Measurements from ENCODE around the gene AADACL2. TPM values are rescaled to one million over a fixed set of nuclear protein-coding genes. Genes with fewer than 3 reads are reported as not detected.

AADACL2 gene
- polyA plus RNA-seq, 2 of the 4 experiments (the other 2 are of a cell fraction), result not detected

DNA sequence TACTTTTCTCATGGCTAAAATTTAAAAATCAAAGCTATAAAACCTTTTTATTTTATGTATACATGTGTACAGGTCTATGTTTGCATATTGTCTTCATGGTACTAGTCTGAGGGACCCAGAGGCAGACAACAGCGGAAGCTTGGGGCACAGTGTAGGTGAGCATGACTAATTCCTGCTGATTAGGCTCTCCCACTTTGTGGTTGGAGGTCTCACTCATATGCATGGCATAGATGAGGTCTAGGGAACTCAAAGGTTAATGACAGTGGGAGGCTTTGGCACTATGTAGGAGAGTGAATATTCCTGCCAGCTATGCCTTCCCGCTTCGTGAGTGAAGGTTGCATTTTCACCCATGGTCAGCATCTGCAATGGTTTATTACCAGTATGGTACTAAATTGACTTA, 47.5 kb upstream of the AADACL2 start:
- Histone ChIP-seq H3K4me1 (no peaks in the 10 kb centered on the region), H3K27ac (no peak overlapping the region), H3K4me2 (no peak overlapping the region), H3K9me3 (peaks cover 2% of the 10 kb centered on the region; the same call in 1 of the 3 replicates), H3K4me3 (no peak overlapping the region)
- ChIA-PET POLR2A (no interaction called here), CTCF (interaction anchor here (1.1 kb wide), 1 partner anchor 16 kb away, joined by 4 read pairs; no protein-coding TSS in a partner anchor)
- TF ChIP-seq KDM1A (IDR thresholded peaks at IDR 0.05; ENCODE audit: low read depth) (no peak), RAD21 (conservative IDR thresholded peaks at IDR 0.05 in 1 of 2, IDR thresholded peaks at IDR 0.05 in 1 of 2) (no peak), NR3C1 (IDR thresholded peaks at IDR 0.05) (no peak), RFX5 (IDR thresholded peaks at IDR 0.05) (no peak), HEYL (CRISPR knock-in tag; IDR thresholded peaks at IDR 0.05) (no peak)
- WGBS (ENCODE audit: missing lambda C conversion rate), result 91% methylated on average over 3 of the region's 3 CpGs
- DNase-seq (ENCODE audit: low read depth in 1 of 2, low spot score in 1 of 2) (no peak), ATAC-seq (no peak), FAIRE-seq (no peak)

DNA sequence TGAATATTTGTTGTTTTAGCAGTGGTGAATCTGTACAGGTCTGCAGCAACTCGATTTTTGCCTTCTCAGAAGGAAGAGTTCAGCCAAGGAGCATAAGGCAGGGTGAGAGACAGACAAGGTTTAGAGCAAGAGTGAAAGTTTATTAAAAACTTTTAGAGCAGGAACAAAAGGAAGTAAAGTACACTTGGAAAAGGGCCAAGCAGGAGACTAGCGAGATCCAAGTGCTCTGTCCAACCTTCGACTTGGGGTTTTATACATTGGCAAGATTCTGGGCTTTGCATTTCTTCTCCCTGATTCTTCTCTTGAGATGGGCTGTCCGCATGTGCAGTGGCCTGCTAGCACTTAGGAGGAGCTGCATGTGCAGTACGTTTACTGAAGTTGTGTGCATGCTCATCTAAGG, 46.7 kb upstream of the AADACL2 start:
- no peaks in the 10 kb centered on the region for H3K4me1 ChIP-seq
- no peak overlapping the region for H3K4me2 ChIP-seq
- ChIA-PET CTCF (interaction anchor here (0.8 kb wide), 1 partner anchor 49 kb away, joined by 3 read pairs; no protein-coding TSS in a partner anchor), POLR2A (no interaction called here)
- TF ChIP-seq CBX8 (IDR thresholded peaks at IDR 0.05) (no peak), ZC3H11A (IDR thresholded peaks at IDR 0.05) (no peak), MAZ (IDR thresholded peaks at IDR 0.05; ENCODE audit: borderline replicate concordance, low read depth, low read length) (no peak), RNF2 (IDR thresholded peaks at IDR 0.05; ENCODE audit: borderline replicate concordance, low read depth) (no peak), NPAS2 (CRISPR knock-in tag; IDR thresholded peaks at IDR 0.05; ENCODE audit: borderline replicate concordance) (no peak), ZFP36 (IDR thresholded peaks at IDR 0.05; ENCODE audit: borderline replicate concordance, partially characterized antibody) (no peak), SREBF2 (IDR thresholded peaks at IDR 0.05) (no peak), CEBPB (IDR thresholded peaks at IDR 0.05) (no peak), RARB (CRISPR knock-in tag; IDR thresholded peaks at IDR 0.05) (no peak), SMC3 (IDR thresholded peaks at IDR 0.05) (no peak), MAFK (IDR thresholded peaks at IDR 0.05; ENCODE audit: partially characterized antibody) (no peak), BHLHE40 (IDR thresholded peaks at IDR 0.05; ENCODE audit: low read depth, low read length) (no peak), NR3C1 (IDR thresholded peaks at IDR 0.05) (no peak)
- TF ChIP-seq, protein P1, sequence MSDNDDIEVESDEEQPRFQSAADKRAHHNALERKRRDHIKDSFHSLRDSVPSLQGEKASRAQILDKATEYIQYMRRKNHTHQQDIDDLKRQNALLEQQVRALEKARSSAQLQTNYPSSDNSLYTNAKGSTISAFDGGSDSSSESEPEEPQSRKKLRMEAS (IDR thresholded peaks at IDR 0.05), result no peak
- FAIRE-seq, result no peak
- no peak overlapping the region for H3K27ac ChIP-seq
- WGBS (ENCODE audit: missing lambda C conversion rate), result 31% methylated on average over 5 of the region's 5 CpGs
- H3K4me3 ChIP-seq, result no peak overlapping the region
- H3K9me3 ChIP-seq, result no peaks in the 10 kb centered on the region; the same call in 2 of the 3 replicates
- no peak for ATAC-seq
- no peak for DNase-seq (ENCODE audit: low read depth in 1 of 2, low spot score in 1 of 2)

DNA sequence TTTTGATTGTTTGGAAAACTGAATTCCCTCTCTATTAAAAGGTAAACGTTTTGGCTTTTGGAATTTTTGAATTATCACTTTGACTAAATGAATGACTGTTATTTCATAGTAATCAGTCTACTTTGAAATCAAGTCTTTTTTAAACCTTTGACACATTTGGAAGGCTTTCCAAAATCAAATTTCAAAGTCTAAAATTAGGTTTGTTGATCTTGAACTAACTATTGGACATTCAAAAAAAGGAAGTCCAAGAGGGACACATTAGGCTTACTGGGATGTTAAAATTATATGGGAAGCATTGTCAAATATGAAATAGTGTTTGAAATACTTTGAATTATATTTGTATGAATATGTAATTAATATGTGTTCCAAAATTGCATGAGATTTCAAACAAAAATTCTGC, 45.2 kb upstream of the AADACL2 start:
- TF ChIP-seq, protein P2, sequence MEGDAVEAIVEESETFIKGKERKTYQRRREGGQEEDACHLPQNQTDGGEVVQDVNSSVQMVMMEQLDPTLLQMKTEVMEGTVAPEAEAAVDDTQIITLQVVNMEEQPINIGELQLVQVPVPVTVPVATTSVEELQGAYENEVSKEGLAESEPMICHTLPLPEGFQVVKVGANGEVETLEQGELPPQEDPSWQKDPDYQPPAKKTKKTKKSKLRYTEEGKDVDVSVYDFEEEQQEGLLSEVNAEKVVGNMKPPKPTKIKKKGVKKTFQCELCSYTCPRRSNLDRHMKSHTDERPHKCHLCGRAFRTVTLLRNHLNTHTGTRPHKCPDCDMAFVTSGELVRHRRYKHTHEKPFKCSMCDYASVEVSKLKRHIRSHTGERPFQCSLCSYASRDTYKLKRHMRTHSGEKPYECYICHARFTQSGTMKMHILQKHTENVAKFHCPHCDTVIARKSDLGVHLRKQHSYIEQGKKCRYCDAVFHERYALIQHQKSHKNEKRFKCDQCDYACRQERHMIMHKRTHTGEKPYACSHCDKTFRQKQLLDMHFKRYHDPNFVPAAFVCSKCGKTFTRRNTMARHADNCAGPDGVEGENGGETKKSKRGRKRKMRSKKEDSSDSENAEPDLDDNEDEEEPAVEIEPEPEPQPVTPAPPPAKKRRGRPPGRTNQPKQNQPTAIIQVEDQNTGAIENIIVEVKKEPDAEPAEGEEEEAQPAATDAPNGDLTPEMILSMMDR (IDR thresholded peaks at IDR 0.05), result no peak
- TF ChIP-seq EP300 (IDR thresholded peaks at IDR 0.05) (no peak), RCOR1 (IDR thresholded peaks at IDR 0.05; ENCODE audit: low read depth, low read length) (no peak)
- no peak overlapping the region for H3K4me2 ChIP-seq
- no peaks in the 10 kb centered on the region for H3K4me1 ChIP-seq
- CTCF ChIA-PET, result no interaction called here
- no peak overlapping the region for H3K4me3 ChIP-seq
- POLR2A ChIA-PET, result no interaction called here
- no peaks in the 10 kb centered on the region for H3K9me3 ChIP-seq
- DNase-seq (ENCODE audit: low read depth in 1 of 2, low spot score in 1 of 2) (no peak), FAIRE-seq (no peak), ATAC-seq (no peak)
- 6% methylated on average over 1 of the region's 1 CpG for WGBS (ENCODE audit: missing lambda C conversion rate)
- H3K27ac ChIP-seq, result no peak overlapping the region

DNA sequence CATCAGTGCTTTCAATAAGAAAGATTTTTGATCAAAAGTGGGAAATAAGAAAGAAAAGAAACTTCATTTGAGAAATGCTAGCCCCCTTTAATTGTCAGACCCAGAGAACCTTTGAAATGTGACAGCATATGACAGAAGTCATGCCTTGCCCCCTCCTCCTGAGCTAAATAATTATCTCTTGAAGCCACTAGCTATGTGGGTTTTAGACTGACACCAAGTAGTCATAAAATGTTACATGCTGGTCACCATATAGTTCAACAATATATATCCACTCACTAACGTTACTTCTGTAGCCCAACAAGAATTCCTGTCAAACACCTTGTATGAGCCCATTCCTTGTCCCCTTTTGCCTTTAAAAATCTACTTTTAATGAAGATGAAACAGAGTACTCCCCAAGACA, 43.1 kb upstream of the AADACL2 start:
- no peak overlapping the region for H3K27ac ChIP-seq
- no peak overlapping the region for H3K4me2 ChIP-seq
- H3K4me3 ChIP-seq, result no peak overlapping the region
- TF ChIP-seq HEYL (CRISPR knock-in tag; IDR thresholded peaks at IDR 0.05), result no peak
- TF ChIP-seq HOXA7 (CRISPR knock-in tag; IDR thresholded peaks at IDR 0.05), result no peak
- TF ChIP-seq, protein P3, sequence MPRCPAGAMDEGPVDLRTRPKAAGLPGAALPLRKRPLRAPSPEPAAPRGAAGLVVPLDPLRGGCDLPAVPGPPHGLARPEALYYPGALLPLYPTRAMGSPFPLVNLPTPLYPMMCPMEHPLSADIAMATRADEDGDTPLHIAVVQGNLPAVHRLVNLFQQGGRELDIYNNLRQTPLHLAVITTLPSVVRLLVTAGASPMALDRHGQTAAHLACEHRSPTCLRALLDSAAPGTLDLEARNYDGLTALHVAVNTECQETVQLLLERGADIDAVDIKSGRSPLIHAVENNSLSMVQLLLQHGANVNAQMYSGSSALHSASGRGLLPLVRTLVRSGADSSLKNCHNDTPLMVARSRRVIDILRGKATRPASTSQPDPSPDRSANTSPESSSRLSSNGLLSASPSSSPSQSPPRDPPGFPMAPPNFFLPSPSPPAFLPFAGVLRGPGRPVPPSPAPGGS (IDR thresholded peaks at IDR 0.05), result no peak
- TF ChIP-seq RARB (CRISPR knock-in tag; IDR thresholded peaks at IDR 0.05), result no peak
- ATAC-seq (no peak), DNase-seq (ENCODE audit: low read depth in 1 of 2, low spot score in 1 of 2) (no peak), FAIRE-seq (no peak)
- no peaks in the 10 kb centered on the region for H3K4me1 ChIP-seq
- CTCF ChIA-PET, result no interaction called here
- POLR2A ChIA-PET, result no interaction called here
- 83% methylated on average over 1 of the region's 1 CpG for WGBS (ENCODE audit: missing lambda C conversion rate)
- no peaks in the 10 kb centered on the region for H3K9me3 ChIP-seq

Data from A549 (cell line).